K562 (cell line): ENCODE data around the gene KAT2B. TPM values are rescaled to one million over a fixed set of nuclear protein-coding genes. Genes with fewer than 3 reads are reported as not detected.
A peak's percentile ranks its signal among the peaks of the same experiment; 100 is the strongest.

Source experiments
- ATF7 ChIP-seq: fragments of 450-650 bp; IDR thresholded peaks from 2 replicates; pipeline ENCODE4 v1.7.1; 2014; ENCODE audit warnings: mild to moderate bottlenecking, moderate library complexity
- E2F1 ChIP-seq: sonication (generic); formaldehyde crosslinking; IDR thresholded peaks from 2 replicates; pipeline ENCODE4 v1.8.1; 2023; ENCODE audit warnings: mild to moderate bottlenecking, missing genetic modification reagents, moderate library complexity
- FIP1L1 ChIP-seq: fragments of 200-400 bp; formaldehyde crosslinking; IDR thresholded peaks from 2 replicates; pipeline ENCODE4 v1.6.1; 2018; ENCODE audit warnings: mild to moderate bottlenecking, low read depth, low read length; ENCODE audit not compliant: poor library complexity, severe bottlenecking
- FOXM1 ChIP-seq, 2 experiments: fragments of 450-650 bp in 1 of 2; sonication (generic) in 1 of 2; formaldehyde crosslinking in 1 of 2; IDR thresholded peaks; 2 replicates each; pipeline versions ENCODE4 v1.6.1 to v1.9.0; 2017 to 2022; ENCODE audit warnings: low read depth in 2 of 2, mild to moderate bottlenecking in 2 of 2, missing genetic modification reagents in 1 of 2, moderate library complexity in 1 of 2
- GATAD2B ChIP-seq: fragments of 450-650 bp; IDR thresholded peaks from 2 replicates; pipeline ENCODE4 v1.6.1; 2017; ENCODE audit warnings: mild to moderate bottlenecking, borderline replicate concordance
- HDAC1 ChIP-seq, 2 experiments: fragments of 450-650 bp; IDR thresholded peaks; 2 replicates each; pipeline ENCODE4 v1.6.1; 2016 to 2017; ENCODE audit warnings: inconsistent platforms in 1 of 2, mild to moderate bottlenecking in 1 of 2, moderate library complexity in 1 of 2
- MCM5 ChIP-seq: fragments of 450-650 bp; IDR thresholded peaks from 2 replicates; pipeline ENCODE4 v1.6.1; 2016; ENCODE audit warnings: low read depth
- MEF2A ChIP-seq: IDR thresholded peaks from 2 replicates; pipeline ENCODE4 v1.6.1; 2011; ENCODE audit warnings: low read depth, mild to moderate bottlenecking, low read length, moderate library complexity; ENCODE audit not compliant: control insufficient read depth
- MXD1 ChIP-seq: fragments of 250-450 bp; sonication (Bioruptor Pico); IDR thresholded peaks from 2 replicates; pipeline ENCODE4 v1.8.0; 2021; ENCODE audit warnings: borderline replicate concordance, mild to moderate bottlenecking, moderate library complexity; ENCODE audit not compliant: poor library complexity, severe bottlenecking
- NFE2 ChIP-seq: IDR thresholded peaks from 2 replicates; pipeline ENCODE4 v1.6.1; 2014; ENCODE audit warnings: antibody characterized with exemption, low read depth
- POLR2B ChIP-seq: fragments of 450-650 bp; IDR thresholded peaks from 2 replicates; pipeline ENCODE4 v1.6.1; 2018; ENCODE audit warnings: low read depth; ENCODE audit not compliant: partially characterized antibody
- RB1 ChIP-seq: fragments of 450-650 bp; IDR thresholded peaks from 2 replicates; pipeline ENCODE4 v1.6.1; 2017; ENCODE audit warnings: low read depth, mild to moderate bottlenecking
- SMARCC2 ChIP-seq: fragments of 450-650 bp; IDR thresholded peaks from 2 replicates; pipeline ENCODE4 v1.6.1; 2017; ENCODE audit warnings: antibody characterized with exemption, moderate library complexity, mild to moderate bottlenecking, low read depth
- SREBF2 ChIP-seq: sonication (generic); formaldehyde crosslinking; IDR thresholded peaks from 2 replicates; pipeline ENCODE4 v1.4.0; 2020; ENCODE audit warnings: mild to moderate bottlenecking, missing genetic modification reagents
- SRF ChIP-seq, 2 experiments: fragments of 250-450, 450-650 bp in 1 of 2; sonication (Bioruptor Pico) in 1 of 2; sonication (generic) in 1 of 2; formaldehyde crosslinking; IDR thresholded peaks; 2 replicates each; pipeline versions ENCODE4 v1.5.0 to v1.5.1; 2020 to 2022; ENCODE audit warnings: mild to moderate bottlenecking in 1 of 2, missing genetic modification reagents in 1 of 2
- STAG1 ChIP-seq: sonication (generic); formaldehyde crosslinking; IDR thresholded peaks from 2 replicates; pipeline ENCODE4 v1.5.0; 2020; ENCODE audit warnings: missing genetic modification reagents, borderline replicate concordance
- TRIM28 ChIP-seq: fragments of 450-650 bp; IDR thresholded peaks from 2 replicates; pipeline ENCODE4 v1.6.1; 2017
- ZBTB1 ChIP-seq: sonication (generic); formaldehyde crosslinking; IDR thresholded peaks from 2 replicates; pipeline ENCODE4 v1.8.1; 2023; ENCODE audit warnings: missing genetic modification reagents, low read depth, mild to moderate bottlenecking, borderline replicate concordance
- ZFP91 ChIP-seq: sonication (generic); formaldehyde crosslinking; IDR thresholded peaks from 2 replicates; pipeline ENCODE4 v1.8.0; 2022; ENCODE audit warnings: mild to moderate bottlenecking, missing genetic modification reagents
- ZNF121 ChIP-seq: sonication (generic); formaldehyde crosslinking; conservative IDR thresholded peaks from 2 replicates; pipeline ENCODE4 v1.8.0; 2022; ENCODE audit warnings: missing genetic modification reagents
- ZNF165 ChIP-seq: fragments of 250-450 bp; sonication (Bioruptor Pico); IDR thresholded peaks from 2 replicates; pipeline ENCODE4 v1.4.0; 2020; ENCODE audit warnings: borderline replicate concordance
- ZNF384 ChIP-seq: IDR thresholded peaks from 2 replicates; pipeline ENCODE4 v1.6.1; 2012; ENCODE audit warnings: low read depth, low read length, improper control_type of control experiment
- polyA plus RNA-seq, 8 experiments: library from polyadenylated mRNA; depleted of rRNA in 4 of 8; stranded (reverse) in 5 of 8; unstranded in 3 of 8; fragments of >200 nt; fragmentation: Nextera tagmentation in 2 of 8; fragmentation: Illumina TruSeq in 1 of 8; extraction: Ambion mirVana in 2 of 8; extraction: Trizol in 1 of 8; gene quantifications; 2 replicates each; pipeline versions ENCODE4 v1.2.1 to v1.2.3, GENCODE V29; 2011 to 2014; ENCODE audit warnings: inconsistent platforms in 1 of 8, missing spikeins in 1 of 8
- total RNA-seq, 7 experiments: library from RNA; depleted of rRNA in 6 of 7; stranded (reverse); fragments of >200 nt in 6 of 7; fragmentation: Illumina TruSeq in 2 of 7; extraction: Trizol in 2 of 7; gene quantifications; 2 replicates each; pipeline versions ENCODE4 v1.2.1 to v1.2.3, GENCODE V29; 2011 to 2021; ENCODE audit warnings: low replicate concordance in 1 of 7

The KAT2B gene
- total and polyA plus RNA-seq, 9 of the 15 experiments (the other 6 are each of a cell fraction or from before 2014, with no cell fraction given) = 3.3 to 14.9 (median 12.2) TPM

- TF ChIP-seq FOXM1 (IDR thresholded peaks at IDR 0.05; ENCODE audit: low read depth) (peak; percentile 98), FOXM1 (CRISPR knock-in tag; IDR thresholded peaks at IDR 0.05; ENCODE audit: low read depth) (peak; percentile 99), STAG1 (CRISPR knock-in tag) (no peak), E2F1 (CRISPR knock-in tag) (peak; percentile 82), FIP1L1 (no peak), HDAC1 (IDR thresholded peaks at IDR 0.05) (peak in 1 of 2 experiments; percentile 99; a peak in 2 of 4 replicates), ZBTB1 (CRISPR knock-in tag) (0 out of 2 replicates have a peak, but pooled peaks have one; percentile 38), RB1 (peak; percentile 86), GATAD2B (0 out of 2 replicates have a peak, but pooled peaks have one; percentile 12), ZNF384 (no peak), MXD1 (CRISPR knock-in tag) (no peak), MEF2A (no peak), ATF7 (peak; percentile 96), NFE2 (no peak), MCM5 (no peak), SREBF2 (CRISPR knock-in tag) (no peak), ZNF121 (no peak), SRF (CRISPR knock-in tag; IDR thresholded peaks at IDR 0.05) (peak in 1 of 2 experiments; percentile 85; a peak in 2 of 4 replicates), ZNF165 (CRISPR knock-in tag) (no peak), POLR2B (peak; percentile 74), SMARCC2 (no peak), ZFP91 (CRISPR knock-in tag) (no peak), TRIM28 (no peak)
Observed at GRCh38 chr3:20185679-20186599, 145.7 kb downstream of the KAT2B start, which contains the start of gene SGO1 (continued).
